Neural cell (in vitro differentiated cells): ENCODE measurements around the gene AHI1.

Experiments
- CTCF ChIP-seq: fragments of 450-650 bp; IDR thresholded peaks from 2 replicates; pipeline ENCODE4 v1.5.1; 2014; ENCODE audit warnings: antibody characterized with exemption, mild to moderate bottlenecking, moderate library complexity; ENCODE audit not compliant: poor library complexity, severe bottlenecking
- EP300 ChIP-seq: fragments of 450-650 bp; conservative IDR thresholded peaks from 2 replicates; pipeline ENCODE4 v1.6.1; 2014; ENCODE audit warnings: antibody characterized with exemption, mild to moderate bottlenecking, moderate library complexity; ENCODE audit not compliant: poor library complexity, severe bottlenecking
- EZH2 ChIP-seq: fragments of 200-600, 300-800 bp; shearing (Covaris generic), sonication (generic); IDR thresholded peaks from 2 replicates; pipeline ENCODE4 v1.6.1; 2014; ENCODE audit warnings: antibody characterized with exemption, low read length, borderline replicate concordance, mild to moderate bottlenecking; ENCODE audit not compliant: insufficient read depth, poor library complexity, severe bottlenecking
- MXI1 ChIP-seq: fragments of 450-650 bp; conservative IDR thresholded peaks from 2 replicates; pipeline ENCODE4 v1.6.1; 2014; ENCODE audit warnings: antibody characterized with exemption, mild to moderate bottlenecking; ENCODE audit not compliant: poor library complexity, severe bottlenecking
- POLR2AphosphoS5 ChIP-seq: IDR thresholded peaks from 2 replicates; pipeline ENCODE4 v1.6.1; 2012
- RAD21 ChIP-seq: fragments of 450-650 bp; conservative IDR thresholded peaks from 2 replicates; pipeline ENCODE4 v1.6.1; 2014; ENCODE audit warnings: antibody characterized with exemption, mild to moderate bottlenecking, moderate library complexity
- TAF1 ChIP-seq: IDR thresholded peaks from 2 replicates; pipeline ENCODE4 v1.6.1; 2012; ENCODE audit warnings: low read depth

DNA sequence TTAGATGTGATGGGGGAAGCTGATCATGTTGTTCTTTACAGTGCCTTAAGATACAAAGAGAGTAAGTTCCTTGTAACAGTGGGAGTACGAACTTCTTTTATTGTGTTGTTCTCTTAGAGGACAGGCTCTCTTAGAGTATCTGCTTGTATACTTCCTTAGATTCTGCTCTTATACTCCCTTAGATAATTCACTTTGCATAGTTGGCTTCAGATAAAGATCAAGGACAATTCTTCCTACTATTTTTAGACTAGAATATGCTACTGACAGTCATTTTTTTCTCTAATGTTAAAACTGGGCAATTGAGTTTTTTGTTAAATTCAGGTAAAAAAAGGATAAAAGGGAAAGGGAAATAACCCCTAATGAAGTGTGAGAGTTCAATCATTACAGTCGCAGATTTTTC is 177.7 kb downstream of the AHI1 start:
- TF ChIP-seq CTCF: no peak
- TF ChIP-seq EZH2: no peak
- no peak for TF ChIP-seq MXI1
- no peak for TF ChIP-seq TAF1
- no peak for TF ChIP-seq POLR2AphosphoS5
- TF ChIP-seq EP300: no peak
- TF ChIP-seq RAD21: no peak
